Colonic mucosa (tissue), 4 donors: ENCODE measurements around the gene ARF1. TPM values are rescaled to one million over a fixed set of nuclear protein-coding genes. Genes with fewer than 3 reads are reported as not detected.
"Not testable (repeated sequence)": the region's sequence is repeated elsewhere in the genome, so short reads cannot be mapped to it uniquely, and the experiment has no call there.

Experiments used
- DNase-seq: peaks from one replicate; pipeline ENCODE4 v3.0.0-alpha.2; 2020
- H3K27ac ChIP-seq: fragments of 200-600 bp; one replicate; pipeline ENCODE4 v1.8.0; 2021
- H3K27me3 ChIP-seq: fragments of 200-600 bp; one replicate; pipeline ENCODE4 v1.8.0; 2021
- H3K36me3 ChIP-seq: fragments of 200-600 bp; one replicate; pipeline ENCODE4 v1.8.0; 2021
- H3K4me1 ChIP-seq: fragments of 200-600 bp; one replicate; pipeline ENCODE4 v1.8.0; 2021; ENCODE audit warnings: mild to moderate bottlenecking
- H3K4me3 ChIP-seq: fragments of 200-600 bp; one replicate; pipeline ENCODE4 v1.8.0; 2021
- H3K9ac ChIP-seq, 2 donors: one replicate each; pipeline ENCODE4 v1.7.0; 2013; ENCODE audit warnings: control low read depth in 2 of 2, low read depth in 2 of 2, low read length in 2 of 2
- H3K9me3 ChIP-seq: fragments of 200-600 bp; one replicate; pipeline ENCODE4 v1.8.0; 2021
- CTCF ChIP-seq: fragments of 200-600 bp; IDR thresholded peaks from one replicate; pipeline ENCODE4 v1.8.0; 2022; ENCODE audit warnings: antibody characterized with exemption, mild to moderate bottlenecking
- intact Hi-C: fragments of 100-400 bp; cut with DNase I; formaldehyde crosslinking; loops from one replicate; pipeline ENCODE4 v1.14.1; 2022
- total RNA-seq, 2 donors: library from RNA; stranded (reverse); fragmentation: NEBNext Ultra II Directional in 1 of 2; extraction: Animal tissue kit (Norgen Biotek cat#: 25700) in 1 of 2; gene quantifications; one replicate each; pipeline ENCODE4 v1.2.1, GENCODE V29; 2021
- donor health status: healthy.
- donor health status: DM: no; HTN: no; CAD: no.
- donor health status: DM: no; HTN: no; CAD: no.

Gene ARF1
- total RNA-seq, 2 donors from 2014 or later, result 522 to 586 TPM

- H3K27ac ChIP-seq, result peak within 1 kb of the TSS; percentile 86
- TF ChIP-seq CTCF, result no peak
- peak; percentile 100 for DNase-seq
- intact Hi-C loops, result no loop called here
- H3K4me1 ChIP-seq, result peaks cover 9% of the 10 kb centered on the region
- H3K36me3 ChIP-seq, result no peaks in the 10 kb centered on the region
- H3K9me3 ChIP-seq, result no peaks in the 10 kb centered on the region
- peak within 1 kb of the TSS; percentile 99 for H3K4me3 ChIP-seq
- peak within 1 kb of the TSS; percentile 98 to 100 for H3K9ac ChIP-seq
- no peaks in the 10 kb centered on the region for H3K27me3 ChIP-seq
Measured at GRCh38 chr1:228109073-228109961, 26.8 kb downstream of the ARF1 start, which contains the start of gene MRPL55. MRPL55 (minus strand) TSS chr1:228109299; CDS start chr1:228108260, 1,039 bp downstream.

GRCh38 chr1:228109962-228110488 is 27.5 kb downstream of the ARF1 start:
- H3K9me3 ChIP-seq, result no peaks in the 10 kb centered on the region
- DNase-seq, result no peak
- intact Hi-C loops, result no loop called here
- H3K36me3 ChIP-seq, result no peaks in the 10 kb centered on the region
- H3K27ac ChIP-seq, result peak overlapping the region; percentile 86
- peaks cover 9% of the 10 kb centered on the region for H3K4me1 ChIP-seq
- no peak for TF ChIP-seq CTCF
- peak overlapping the region; percentile 97 to 98 for H3K9ac ChIP-seq
- H3K27me3 ChIP-seq, result no peaks in the 10 kb centered on the region
- peak overlapping the region; percentile 99 for H3K4me3 ChIP-seq

- intact Hi-C loops, result no loop called here
- Histone ChIP-seq H3K36me3 (no peaks in the 10 kb centered on the region), H3K9me3 (no peaks in the 10 kb centered on the region), H3K9ac (peak overlapping the region in 1 of 2 donors; percentile 97), H3K4me3 (no peak overlapping the region), H3K27me3 (no peaks in the 10 kb centered on the region), H3K4me1 (peaks cover 9% of the 10 kb centered on the region), H3K27ac (no peak overlapping the region)
- TF ChIP-seq CTCF, result no peak
- DNase-seq, result no peak
Measured at GRCh38 chr1:228110556-228110955, 28.0 kb downstream of the ARF1 start.

GRCh38 chr1:228111315-228111714 is 28.8 kb downstream of the ARF1 start:
- H3K9me3 ChIP-seq, H3K27ac ChIP-seq, H3K4me3 ChIP-seq, DNase-seq, intact Hi-C loops, H3K9ac ChIP-seq, H3K27me3 ChIP-seq, H3K36me3 ChIP-seq, H3K4me1 ChIP-seq: not testable (repeated sequence)

GRCh38 chr1:228112167-228112566 is 29.7 kb downstream of the ARF1 start:
- no peak for TF ChIP-seq CTCF

GRCh38 chr1:228112617-228113016 is 30.1 kb downstream of the ARF1 start:
- Histone ChIP-seq H3K4me1 (peaks cover 9% of the 10 kb centered on the region), H3K27me3 (no peaks in the 10 kb centered on the region), H3K4me3 (no peak overlapping the region), H3K9me3 (no peaks in the 10 kb centered on the region), H3K36me3 (no peaks in the 10 kb centered on the region), H3K27ac (no peak overlapping the region), H3K9ac (no peak overlapping the region)
- TF ChIP-seq CTCF, result no peak
- intact Hi-C loops, result no loop called here
- DNase-seq, result no peak

More at GRCh38 chr1:228112167-228112566, 29.7 kb downstream of the ARF1 start:
- Histone ChIP-seq H3K9me3 (no peaks in the 10 kb centered on the region), H3K27ac (no peak overlapping the region), H3K27me3 (no peaks in the 10 kb centered on the region), H3K4me3 (no peak overlapping the region), H3K9ac (no peak overlapping the region), H3K4me1 (peaks cover 9% of the 10 kb centered on the region), H3K36me3 (no peaks in the 10 kb centered on the region)
- no peak for DNase-seq
- intact Hi-C loops, result no loop called here
